SW 1271 (cell line): ENCODE data around the gene HBS1L.

ENCODE experiments used
- DNase-seq, 2 experiments: peaks; one replicate each; lab custom pipeline; 2025; lab: John Stamatoyannopoulos, UW

HBS1L gene

GRCh38 chr6:134949927-134950326 lies 104.7 kb downstream of the HBS1L start, which contains the start of gene ALDH8A1:
TSS of gene ALDH8A1 (minus strand) at chr6:134950101. CDS start at chr6:134950053, 48 bp downstream.
- no peak for DNase-seq

GRCh38 chr6:134948691-134949090 lies 105.9 kb downstream of the HBS1L start:
- no peak for DNase-seq

- DNase-seq: no peak
These were observed 106.5 kb downstream of the HBS1L start for GRCh38 chr6:134948142-134948541.

GRCh38 chr6:134945045-134945444 lies 109.6 kb downstream of the HBS1L start:
- DNase-seq: no peak

- no peak for DNase-seq
These were observed 111.0 kb downstream of the HBS1L start for GRCh38 chr6:134943522-134944111.

- no peak for DNase-seq
These were observed 115.7 kb downstream of the HBS1L start for GRCh38 chr6:134938896-134939295.

- no peak for DNase-seq
These were observed 117.2 kb downstream of the HBS1L start for GRCh38 chr6:134937426-134937825.

- no peak for DNase-seq
These were observed 117.7 kb downstream of the HBS1L start for GRCh38 chr6:134936931-134937330.

- no peak for DNase-seq
These were observed 118.1 kb downstream of the HBS1L start for GRCh38 chr6:134936476-134936875.

GRCh38 chr6:134934793-134935485 lies 119.7 kb downstream of the HBS1L start:
- DNase-seq: no peak

GRCh38 chr6:134932535-134933470 lies 121.8 kb downstream of the HBS1L start:
- no peak for DNase-seq

GRCh38 chr6:134932098-134932497 lies 122.5 kb downstream of the HBS1L start:
- DNase-seq: no peak

- no peak for DNase-seq
These were observed 124.2 kb downstream of the HBS1L start for GRCh38 chr6:134930463-134930862.

- DNase-seq: no peak
These were observed 126.3 kb downstream of the HBS1L start for GRCh38 chr6:134928151-134928900.

GRCh38 chr6:134925800-134926199 lies 128.8 kb downstream of the HBS1L start:
- DNase-seq: no peak

GRCh38 chr6:134921721-134922261 lies 132.8 kb downstream of the HBS1L start:
- DNase-seq: no peak

- no peak for DNase-seq
These were observed 133.3 kb downstream of the HBS1L start for GRCh38 chr6:134921276-134921675.

- no peak for DNase-seq
These were observed 134.2 kb downstream of the HBS1L start for GRCh38 chr6:134920422-134920821.

GRCh38 chr6:134918418-134918961 lies 136.1 kb downstream of the HBS1L start:
- DNase-seq: no peak

- DNase-seq: no peak
These were observed 143.1 kb downstream of the HBS1L start for GRCh38 chr6:134911547-134911946.

GRCh38 chr6:134910593-134910935 lies 144.1 kb downstream of the HBS1L start:
- DNase-seq: no peak
